DLD1 (cell line): ENCODE measurements around the gene ATP4B.

Experiments used
- in situ Hi-C: cut with HindIII; loops from 2 replicates; pipeline ENCODE4 v1.10.0; 2017; ENCODE audit warnings: low sequenced_read_pairs

ATP4B gene

DNA sequence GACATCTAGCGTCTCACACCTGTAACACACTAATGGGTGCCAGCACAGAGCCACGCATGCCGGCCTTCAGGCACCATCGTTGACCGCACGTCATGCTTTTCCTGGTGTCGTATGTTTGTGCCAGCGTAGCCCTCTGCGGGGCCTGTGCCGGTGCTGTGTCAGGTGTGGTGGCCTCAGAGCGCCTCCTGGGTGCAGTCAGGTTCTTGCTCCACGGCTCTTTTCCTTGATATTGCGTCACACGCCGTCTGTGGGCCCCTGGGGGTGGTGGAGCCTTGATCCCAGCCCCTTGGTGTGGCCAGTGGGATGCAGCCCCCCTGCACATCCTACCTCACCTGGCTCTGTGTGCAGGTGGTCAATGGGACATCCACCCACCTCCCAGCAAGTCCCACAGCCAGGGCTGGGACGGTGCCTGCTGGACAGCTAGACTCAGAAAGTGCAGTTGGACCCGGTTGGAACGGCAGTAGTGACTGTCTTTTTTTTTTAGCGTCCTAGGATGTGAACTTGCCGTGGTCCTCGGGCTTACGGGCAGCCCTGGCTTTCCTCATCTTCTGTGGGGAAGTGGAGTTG, 48.9 kb downstream of the ATP4B start:
- in situ Hi-C loops: no loop called here

- in situ Hi-C loops: no loop called here
Measured at GRCh38 chr13:113607889-113608635, 49.9 kb downstream of the ATP4B start.

DNA sequence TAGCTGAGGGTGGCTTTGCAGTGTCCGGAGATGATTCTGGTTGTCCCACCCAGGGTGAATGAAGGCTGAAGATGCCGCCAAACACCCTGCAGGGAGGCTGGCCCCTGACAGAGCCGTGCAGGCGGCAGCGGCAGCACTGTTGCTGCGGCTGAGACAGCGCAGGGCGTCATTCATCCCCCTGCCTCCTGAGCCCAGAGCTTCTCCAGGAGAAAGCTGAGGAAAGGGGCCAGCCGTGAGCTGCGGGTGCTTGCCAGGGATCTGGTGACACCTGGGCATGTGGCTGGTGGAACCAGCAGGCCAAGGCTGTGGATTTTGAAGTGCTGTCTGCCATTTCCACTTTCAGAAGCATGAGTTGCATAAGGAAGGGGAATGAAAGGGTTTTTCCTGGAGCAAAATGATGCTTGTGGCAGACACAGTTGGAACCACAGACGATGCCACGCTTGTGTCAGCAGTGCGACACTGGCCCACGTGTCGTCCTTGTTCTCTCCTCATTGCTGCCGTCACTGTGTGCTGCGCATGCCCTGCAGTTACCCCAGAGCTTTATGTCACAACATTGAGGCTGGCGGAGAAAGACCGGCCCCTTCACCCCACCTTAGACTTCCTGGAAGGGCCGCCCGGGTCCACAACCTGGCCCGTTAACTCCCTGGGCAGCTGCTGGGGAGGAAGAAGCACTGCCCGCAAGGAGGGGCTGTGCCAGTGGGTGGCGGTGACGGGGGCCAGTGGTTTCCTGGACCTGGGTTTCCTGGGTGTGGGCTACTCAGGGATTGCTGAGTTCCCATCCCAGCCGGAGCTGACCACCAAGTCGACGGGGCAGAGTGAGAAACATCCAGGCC, 50.7 kb downstream of the ATP4B start:
- in situ Hi-C loops: no loop called here

- in situ Hi-C loops: no loop called here
Measured at GRCh38 chr13:113605866-113606438, 52.0 kb downstream of the ATP4B start.

GRCh38 chr13:113605461-113605860, 52.5 kb downstream of the ATP4B start:
- in situ Hi-C loops: no loop called here

GRCh38 chr13:113604186-113604585, 53.8 kb downstream of the ATP4B start:
- in situ Hi-C loops: no loop called here

- in situ Hi-C loops: no loop called here
Measured at GRCh38 chr13:113603116-113603710, 54.8 kb downstream of the ATP4B start.

DNA sequence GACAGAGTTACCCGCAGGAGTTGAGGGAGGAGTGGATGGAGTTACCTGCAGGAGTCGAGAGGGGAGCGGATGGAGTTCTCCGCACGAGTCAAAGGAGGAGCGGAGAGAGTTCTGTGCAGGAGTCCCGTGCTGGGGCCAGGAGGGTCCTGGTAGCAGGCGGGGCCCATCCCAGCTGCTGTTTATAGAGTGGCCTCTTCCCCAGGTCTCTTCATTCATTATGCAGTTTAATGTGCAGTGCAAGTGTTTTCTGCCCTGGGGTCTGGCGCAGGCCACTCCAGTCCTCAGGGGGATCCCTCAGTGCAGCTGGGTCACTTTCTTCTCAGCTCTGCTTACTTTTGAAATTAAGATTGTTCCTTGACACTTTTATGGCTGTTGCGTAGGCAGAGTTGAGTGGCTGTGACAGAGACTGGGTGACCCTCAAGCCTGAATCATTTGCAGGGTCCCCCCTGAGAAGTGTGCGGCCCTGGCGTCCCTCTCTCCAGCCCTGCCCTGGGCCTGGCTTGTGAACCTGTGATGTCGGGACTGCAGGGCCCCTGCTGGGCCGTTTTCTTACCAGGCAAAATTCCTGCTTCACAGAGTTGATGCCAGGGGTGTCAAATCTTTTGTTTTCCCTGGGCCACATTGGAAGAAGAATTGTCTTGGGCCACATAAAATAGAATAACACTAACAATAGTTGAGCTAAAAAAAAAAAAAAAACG, 55.6 kb downstream of the ATP4B start:
- in situ Hi-C loops: no loop called here

DNA sequence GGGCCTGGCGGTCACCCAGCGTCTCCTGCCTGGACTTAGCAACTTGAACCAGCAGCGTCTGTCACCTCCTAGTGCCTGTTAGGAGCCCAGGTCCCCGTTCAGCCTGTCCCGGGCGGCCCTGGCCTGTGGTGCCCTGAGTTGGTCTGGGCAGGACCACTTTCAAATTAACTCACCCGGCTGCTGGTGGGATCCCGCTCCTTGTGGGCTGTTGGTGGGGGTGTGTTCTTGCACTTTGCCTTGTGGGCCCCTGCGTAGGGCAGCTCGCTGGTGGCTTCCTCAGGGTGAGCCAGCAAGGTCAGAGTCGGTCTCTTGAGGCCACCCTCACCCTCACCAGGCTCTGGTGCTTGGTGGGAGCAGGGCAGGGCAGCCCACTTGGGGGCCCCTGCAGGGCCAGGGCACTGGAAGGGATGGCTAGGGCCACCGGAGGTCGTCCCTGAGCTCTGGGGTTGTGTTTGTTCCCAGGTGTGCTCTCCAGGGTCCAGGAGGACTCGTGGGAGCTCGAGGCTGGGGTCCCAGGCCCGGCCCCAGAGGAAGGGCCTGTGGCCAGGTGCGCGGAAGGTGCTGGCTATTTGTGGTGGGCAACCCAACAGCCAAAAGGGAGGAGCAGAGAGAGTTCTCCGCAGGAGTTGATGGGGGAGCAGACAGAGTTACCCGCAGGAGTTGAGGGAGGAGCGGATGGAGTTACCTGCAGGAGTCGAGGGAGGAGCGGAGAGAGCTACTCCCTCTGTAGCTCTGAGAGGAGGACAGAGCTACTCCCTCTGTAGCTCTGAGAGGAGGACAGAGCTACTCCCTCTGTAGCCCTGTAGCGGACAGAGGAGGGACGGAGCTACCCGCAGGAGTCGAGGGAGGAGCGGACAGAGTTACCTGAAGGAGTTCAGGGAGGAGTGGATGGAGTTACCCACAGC, 56.6 kb downstream of the ATP4B start:
- in situ Hi-C loops: no loop called here

DNA sequence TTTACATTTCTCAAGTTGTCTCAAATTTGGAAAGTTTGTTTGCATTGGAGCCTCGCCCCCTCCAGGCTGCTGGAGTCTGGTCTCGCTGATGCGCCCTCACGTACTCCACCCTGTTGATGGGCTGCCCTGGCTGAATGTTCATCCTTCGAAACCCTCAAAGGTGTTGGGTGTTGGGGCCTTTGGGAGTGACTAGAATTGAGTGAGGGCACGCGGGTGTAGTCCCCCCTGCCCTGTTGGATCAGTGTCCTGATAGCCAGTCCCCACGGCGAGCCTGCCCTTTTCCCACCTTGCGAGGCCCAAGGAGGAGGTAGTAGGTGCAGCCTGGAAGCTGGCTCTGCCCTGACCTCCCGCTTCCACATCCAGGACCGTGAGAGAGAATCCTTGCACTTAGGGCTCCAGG, 58.6 kb downstream of the ATP4B start:
- in situ Hi-C loops: no loop called here
